Endothelial cell of umbilical vein (primary cell): ENCODE data around the gene MRM2. TPM values are rescaled to one million over a fixed set of nuclear protein-coding genes. Genes with fewer than 3 reads are reported as not detected.

Source experiments
- BruUV-seq: library from RNA; stranded (reverse); fragments of 400-500 nt; replicated peaks from 2 replicates; lab custom pipeline; 2021; lab: Mats Ljungman, UMichigan
- CTCF ChIA-PET: fragments of 300-600, 350-600 bp; sonication (Branson Sonifier 250); formaldehyde crosslinking; loops from one replicate; lab custom pipeline; 2021; ENCODE audit warnings: antibody characterized with exemption, inconsistent platforms; lab: Charles Lee
- POLR2A ChIA-PET: fragments of 300-600, 350-600 bp; sonication (Branson Sonifier 250); formaldehyde crosslinking; loops from one replicate; lab custom pipeline; 2021; ENCODE audit warnings: antibody characterized with exemption, inconsistent platforms; lab: Charles Lee
- DNase-seq: peaks from one replicate; pipeline ENCODE4 v3.0.0-alpha.2; 2011; ENCODE audit warnings: low read depth, low spot score
- FAIRE-seq: peaks from 2 replicates; lab custom pipeline; 2011; peaks lifted over from hg19 to GRCh38; lab: Jason Lieb, UNC
- H2AFZ ChIP-seq: 2 replicates; pipeline ENCODE4 v1.6.0; 2012; ENCODE audit warnings: low read depth, low read length, control low read depth, inconsistent platforms
- H3K27ac ChIP-seq: 2 replicates; pipeline ENCODE4 v1.5.1; 2011; ENCODE audit warnings: low read depth, mild to moderate bottlenecking, control low read depth, low read length, moderate library complexity; ENCODE audit not compliant: insufficient read depth
- H3K27me3 ChIP-seq, 2 experiments: 2 replicates each; pipeline versions ENCODE4 v1.6.0 to v1.6.1; 2011; ENCODE audit warnings: low read length in 2 of 2, mixed read lengths in 1 of 2; ENCODE audit not compliant: control insufficient read depth in 2 of 2, insufficient read depth in 2 of 2
- H3K36me3 ChIP-seq, 2 experiments: 2 replicates in 1 of 2; 3 replicates in 1 of 2; pipeline ENCODE4 v1.5.1; 2011; ENCODE audit warnings: low read length in 2 of 2, mild to moderate bottlenecking in 1 of 2, moderate library complexity in 1 of 2; ENCODE audit not compliant: control insufficient read depth in 2 of 2, insufficient read depth in 2 of 2; ENCODE audit errors: extremely low read depth in 1 of 2
- H3K4me1 ChIP-seq: 3 replicates; pipeline ENCODE4 v1.5.1; 2011; ENCODE audit warnings: mild to moderate bottlenecking, low read length; ENCODE audit not compliant: control insufficient read depth, insufficient read depth; ENCODE audit errors: extremely low read depth
- H3K4me2 ChIP-seq: 2 replicates; pipeline ENCODE4 v1.6.1; 2011; ENCODE audit warnings: low read length, control low read depth, mixed read lengths; ENCODE audit not compliant: insufficient read depth
- H3K4me3 ChIP-seq, 3 experiments: fragments of 200-600 bp in 1 of 3; sonication (generic), shearing (Covaris generic) in 1 of 3; replicated peaks in 1 of 3; 2 replicates each; pipeline ENCODE4 v1.5.1; 2011 to 2016; ENCODE audit warnings: control low read depth in 3 of 3, low read length in 3 of 3, mild to moderate bottlenecking in 2 of 3, inconsistent platforms in 1 of 3, low read depth in 1 of 3, moderate library complexity in 1 of 3; ENCODE audit not compliant: insufficient read depth in 1 of 3
- H3K79me2 ChIP-seq: 2 replicates; pipeline ENCODE4 v1.6.0; 2012; ENCODE audit warnings: low read length, inconsistent platforms; ENCODE audit not compliant: control insufficient read depth, insufficient read depth
- H3K9ac ChIP-seq: replicated peaks from 2 replicates; pipeline ENCODE3; 2011; ENCODE audit warnings: low read length, control low read depth; ENCODE audit not compliant: insufficient read depth; ENCODE audit errors: extremely low read depth
- H3K9me1 ChIP-seq: replicated peaks from 3 replicates; pipeline ENCODE4 v1.6.0; 2011; ENCODE audit warnings: mild to moderate bottlenecking, low read length; ENCODE audit not compliant: control insufficient read depth, insufficient read depth; ENCODE audit errors: extremely low read depth
- H3K9me3 ChIP-seq: replicated peaks from 2 replicates; pipeline ENCODE4 v1.5.1; 2012; ENCODE audit warnings: low read length, inconsistent platforms; ENCODE audit not compliant: control insufficient read depth, insufficient read depth
- H4K20me1 ChIP-seq: replicated peaks from 2 replicates; pipeline ENCODE3; 2011; ENCODE audit warnings: mild to moderate bottlenecking, low read length; ENCODE audit not compliant: control insufficient read depth, insufficient read depth; ENCODE audit errors: extremely low read depth
- JUN ChIP-seq: IDR thresholded peaks from 2 replicates; pipeline ENCODE4 v1.6.1; 2011; ENCODE audit warnings: borderline replicate concordance, low read depth; ENCODE audit not compliant: insufficient read length, insufficient read depth
- MAX ChIP-seq: IDR thresholded peaks from 2 replicates; pipeline ENCODE4 v1.6.1; 2011; ENCODE audit not compliant: insufficient read depth, insufficient read length
- MYC ChIP-seq: IDR thresholded peaks from one replicate; pipeline ENCODE4 v1.6.1; 2011; ENCODE audit warnings: mild to moderate bottlenecking, low read depth, low read length
- POLR2A ChIP-seq: IDR thresholded peaks from 2 replicates; pipeline ENCODE4 v1.6.1; 2012; ENCODE audit warnings: low read depth, mild to moderate bottlenecking, control low read depth, low read length
- POLR2AphosphoS5 ChIP-seq: IDR thresholded peaks from 2 replicates; pipeline ENCODE4 v1.6.1; 2012; ENCODE audit warnings: low read depth, mild to moderate bottlenecking, control low read depth, low read length, moderate library complexity; ENCODE audit not compliant: insufficient read depth
- dilution Hi-C: fragments of 300-500 bp; cut with MboI; formaldehyde crosslinking; loops from one replicate; pipeline ENCODE4 v1.15.0; 2019; ENCODE audit warnings: low sequenced_read_pairs; ENCODE audit not compliant: extremely low pct_ligation_motif_present
- intact Hi-C: fragments of 100-400 bp; cut with micrococcal nuclease; formaldehyde crosslinking; loops from one replicate; pipeline ENCODE4 v1.10.0; 2022
- polyA plus RNA-seq, 4 experiments: library from polyadenylated mRNA; depleted of rRNA in 3 of 4; stranded (reverse) in 3 of 4; unstranded in 1 of 4; fragments of >200 nt; gene quantifications; 2 replicates each; pipeline versions ENCODE4 v1.2.1 to v1.2.3, GENCODE V29; 2011 to 2012; ENCODE audit warnings: missing spikeins in 1 of 4
- total RNA-seq: library from RNA; stranded (reverse); gene quantifications from 2 replicates; pipeline ENCODE4 v1.2.3, GENCODE V29; 2021

Gene MRM2
- total and polyA plus RNA-seq, 2 donors (not counting 3 experiments of a cell fraction or from before 2014, with no cell fraction given) = 10.6 to 20.8 TPM

GRCh38 chr7:2195400-2196246 is 46.4 kb downstream of the MRM2 start:
- H3K79me2 ChIP-seq = no peaks in the 10 kb centered on the region

GRCh38 chr7:2193575-2194305 is 48.3 kb downstream of the MRM2 start:
- Histone ChIP-seq H2AFZ (no peak overlapping the region), H3K9me1 (no peaks in the 10 kb centered on the region), H3K4me3 (no peak overlapping the region), H4K20me1 (no peaks in the 10 kb centered on the region), H3K27ac (no peak overlapping the region), H3K9me3 (no peaks in the 10 kb centered on the region), H3K4me2 (no peak overlapping the region), H3K36me3 (peaks cover 0 to 8% of the 10 kb centered on the region in 2 experiments), H3K79me2 (no peaks in the 10 kb centered on the region), H3K9ac (no peak overlapping the region), H3K27me3 (no peaks in the 10 kb centered on the region), H3K4me1 (no peaks in the 10 kb centered on the region)
- dilution Hi-C loops = no loop called here
- ChIA-PET CTCF (no interaction called here), POLR2A (no interaction called here)
- intact Hi-C loops = no loop called here
- no TSS peak for BruUV-seq
- TF ChIP-seq MAX (no peak), POLR2AphosphoS5 (no peak), POLR2A (no peak), MYC (no peak), JUN (no peak)
- DNase-seq (no peak), FAIRE-seq (no peak)

More at GRCh38 chr7:2195400-2196246, 46.4 kb downstream of the MRM2 start:
- no peak overlapping the region for H3K9ac ChIP-seq
- H3K9me1 ChIP-seq = no peaks in the 10 kb centered on the region
- H2AFZ ChIP-seq = no peak overlapping the region
- no peaks in the 10 kb centered on the region for H3K9me3 ChIP-seq
- H3K36me3 ChIP-seq = peaks cover 0 to 12% of the 10 kb centered on the region in 2 experiments
- H3K4me2 ChIP-seq = no peak overlapping the region
- no peak for TF ChIP-seq POLR2A
- DNase-seq (no peak), FAIRE-seq (no peak)
- no peaks in the 10 kb centered on the region for H3K27me3 ChIP-seq
- H3K4me3 ChIP-seq = no peak overlapping the region
- no TSS peak for BruUV-seq
- H3K4me1 ChIP-seq = no peaks in the 10 kb centered on the region
- intact Hi-C loops (no loop called here), dilution Hi-C loops (no loop called here)
- no peaks in the 10 kb centered on the region for H4K20me1 ChIP-seq
- CTCF ChIA-PET = interaction anchor here (0.6 to 1.1 kb wide), 6 partner anchors 21 to 617 kb away, joined by 3 to 8 read pairs (median 4); partner anchors contain the start of gene MAD1L1
- no peak overlapping the region for H3K27ac ChIP-seq
- POLR2A ChIA-PET = no interaction called here
